ENCODE data around the gene ACY1. TPM values are rescaled to one million over a fixed set of nuclear protein-coding genes. Genes with fewer than 3 reads are reported as not detected.

ACY1 gene
- total RNA-seq, 2 experiments from 2014 or later: 3.3 to 4.0 TPM

DNA sequence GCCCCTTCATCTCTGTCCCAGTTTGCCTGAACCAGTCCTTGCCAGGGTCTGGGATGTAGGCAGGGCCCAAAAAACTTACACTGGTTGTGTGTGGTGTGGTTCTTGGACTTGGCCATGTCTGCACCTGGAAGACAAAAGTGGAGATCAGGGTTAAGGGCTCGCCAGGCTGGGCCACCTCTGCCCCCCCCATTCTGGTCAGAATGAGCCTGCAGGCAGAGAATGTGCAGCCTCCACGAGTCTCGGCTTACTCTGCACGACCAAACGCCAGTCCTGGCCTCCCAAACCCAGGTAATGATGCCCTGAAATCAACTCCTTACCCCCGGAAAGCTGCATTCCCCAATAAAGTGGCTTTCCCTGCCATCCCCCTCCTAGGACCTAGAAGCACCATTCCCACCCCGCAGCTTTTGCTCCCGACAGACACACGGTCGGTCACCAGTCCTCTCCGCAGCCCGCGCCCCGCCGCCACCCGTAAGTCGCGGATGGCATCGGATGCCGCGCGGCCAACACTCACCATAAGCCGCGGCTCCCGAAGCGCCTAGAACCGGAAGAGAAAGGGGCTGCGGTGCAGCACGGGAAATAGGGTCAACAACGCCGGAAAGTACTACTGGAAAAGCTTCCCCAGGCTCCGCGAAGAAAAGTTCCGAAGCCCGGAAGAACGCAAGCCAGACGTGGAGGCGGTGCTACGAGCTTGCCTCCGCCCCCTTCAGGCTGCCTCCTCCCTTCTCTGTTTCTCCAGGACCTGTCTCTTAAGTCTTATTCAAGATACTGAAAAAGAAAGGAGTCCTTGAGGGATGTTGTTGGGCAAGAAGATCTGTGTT is 12.2 kb downstream of the ACY1 start, which contains the start of gene RPL29:
Gene RPL29 (minus strand): TSS at position 550 of the 818 bp plus-strand sequence. CDS start 434 bp downstream, at position 116.
- peak within 1 kb of the TSS; percentile 47; the same call in 1 of the 2 replicates for H2AFZ ChIP-seq (ENCODE audit: low read length)
- peak within 1 kb of the TSS; percentile 60 for H3K27ac ChIP-seq (ENCODE audit: low read depth, low read length, poor library complexity, severe bottlenecking)
- peak; percentile 96 for DNase-seq (ENCODE audit: low spot score)
- H3K79me2 ChIP-seq (ENCODE audit: insufficient read depth, low read depth, low read length): peaks cover 27% of the 10 kb centered on the region
- H3K4me3 ChIP-seq (ENCODE audit: low read depth, low read length, poor library complexity, severe bottlenecking): peak within 1 kb of the TSS; percentile 96
- peak within 1 kb of the TSS; percentile 96 for H3K4me2 ChIP-seq (ENCODE audit: low read length)
- no peaks in the 10 kb centered on the region for H3K9me2 ChIP-seq (ENCODE audit: insufficient read depth, low read length)
- H3K9me3 ChIP-seq (ENCODE audit: low read length): no peaks in the 10 kb centered on the region
- no TSS peak for BruUV-seq (replicated peaks)
- H3K4me1 ChIP-seq (ENCODE audit: insufficient read depth, low read length, poor library complexity, severe bottlenecking): peaks cover 29% of the 10 kb centered on the region
- CTCF ChIA-PET (ENCODE audit: unreplicated experiment): no interaction called here
- TF ChIP-seq EZH2phosphoT487 (IDR thresholded peaks at IDR 0.05; ENCODE audit: borderline replicate concordance, low read depth, low read length): no peak
- TF ChIP-seq, protein P1, sequence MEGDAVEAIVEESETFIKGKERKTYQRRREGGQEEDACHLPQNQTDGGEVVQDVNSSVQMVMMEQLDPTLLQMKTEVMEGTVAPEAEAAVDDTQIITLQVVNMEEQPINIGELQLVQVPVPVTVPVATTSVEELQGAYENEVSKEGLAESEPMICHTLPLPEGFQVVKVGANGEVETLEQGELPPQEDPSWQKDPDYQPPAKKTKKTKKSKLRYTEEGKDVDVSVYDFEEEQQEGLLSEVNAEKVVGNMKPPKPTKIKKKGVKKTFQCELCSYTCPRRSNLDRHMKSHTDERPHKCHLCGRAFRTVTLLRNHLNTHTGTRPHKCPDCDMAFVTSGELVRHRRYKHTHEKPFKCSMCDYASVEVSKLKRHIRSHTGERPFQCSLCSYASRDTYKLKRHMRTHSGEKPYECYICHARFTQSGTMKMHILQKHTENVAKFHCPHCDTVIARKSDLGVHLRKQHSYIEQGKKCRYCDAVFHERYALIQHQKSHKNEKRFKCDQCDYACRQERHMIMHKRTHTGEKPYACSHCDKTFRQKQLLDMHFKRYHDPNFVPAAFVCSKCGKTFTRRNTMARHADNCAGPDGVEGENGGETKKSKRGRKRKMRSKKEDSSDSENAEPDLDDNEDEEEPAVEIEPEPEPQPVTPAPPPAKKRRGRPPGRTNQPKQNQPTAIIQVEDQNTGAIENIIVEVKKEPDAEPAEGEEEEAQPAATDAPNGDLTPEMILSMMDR (conservative IDR thresholded peaks at IDR 0.05; ENCODE audit: low read length): no peak
- POLR2A ChIA-PET: interaction anchor here (0.7 to 2.4 kb wide), 5 partner anchors 22 to 61 kb away, joined by 3 to 11 read pairs (median 3); partner anchors contain the start of genes ABHD14B, PARP3 and RRP9
- peaks cover 12% of the 10 kb centered on the region; the same call in 1 of the 2 replicates for H4K20me1 ChIP-seq (ENCODE audit: insufficient read depth, low read length)
- intact Hi-C loops (cut with micrococcal nuclease; ENCODE audit: unreplicated experiment): loop anchor here (1.0 to 2.0 kb wide), 2 partner anchors 21 to 53 kb away; partner anchors contain the start of genes ABHD14A, ABHD14B and PARP3
- H3K36me3 ChIP-seq (ENCODE audit: insufficient read depth, low read length): peaks cover 44% of the 10 kb centered on the region

- peaks cover 9% of the 10 kb centered on the region; the same call in 1 of the 2 replicates for H4K20me1 ChIP-seq (ENCODE audit: insufficient read depth, low read length)
- no peak overlapping the region for H3K4me2 ChIP-seq (ENCODE audit: low read length)
- peaks cover 34% of the 10 kb centered on the region for H3K36me3 ChIP-seq (ENCODE audit: insufficient read depth, low read length)
- H3K27ac ChIP-seq (ENCODE audit: low read depth, low read length, poor library complexity, severe bottlenecking): no peak overlapping the region
- POLR2A ChIA-PET: interaction anchor here (0.6 kb wide), 1 partner anchor 409 kb away, joined by 4 read pairs; no protein-coding TSS in a partner anchor
- CTCF ChIA-PET (ENCODE audit: unreplicated experiment): no interaction called here
- H3K4me3 ChIP-seq (ENCODE audit: low read depth, low read length, poor library complexity, severe bottlenecking): no peak overlapping the region
- H3K9me2 ChIP-seq (ENCODE audit: insufficient read depth, low read length): no peaks in the 10 kb centered on the region
- H3K9me3 ChIP-seq (ENCODE audit: low read length): no peaks in the 10 kb centered on the region
- H2AFZ ChIP-seq (ENCODE audit: low read length): no peak overlapping the region
- peaks cover 27% of the 10 kb centered on the region for H3K79me2 ChIP-seq (ENCODE audit: insufficient read depth, low read depth, low read length)
- TF ChIP-seq EZH2phosphoT487 (IDR thresholded peaks at IDR 0.05; ENCODE audit: borderline replicate concordance, low read depth, low read length): no peak
- TF ChIP-seq, protein P1 (conservative IDR thresholded peaks at IDR 0.05; ENCODE audit: low read length): no peak
- DNase-seq (ENCODE audit: low spot score): no peak
- H3K4me1 ChIP-seq (ENCODE audit: insufficient read depth, low read length, poor library complexity, severe bottlenecking): peaks cover 28% of the 10 kb centered on the region
- BruUV-seq (replicated peaks): no TSS peak
- intact Hi-C loops (cut with micrococcal nuclease; ENCODE audit: unreplicated experiment): no loop called here
These were observed 13.8 kb downstream of the ACY1 start for GRCh38 chr3:51997172-51997571.

Data from OCI-LY7 (cell line).